Measurements from ENCODE around the gene QDPR.
"Not testable (repeated sequence)": the region's sequence is repeated elsewhere in the genome, so short reads cannot be mapped to it uniquely, and the experiment has no call there.

QDPR gene

DNA sequence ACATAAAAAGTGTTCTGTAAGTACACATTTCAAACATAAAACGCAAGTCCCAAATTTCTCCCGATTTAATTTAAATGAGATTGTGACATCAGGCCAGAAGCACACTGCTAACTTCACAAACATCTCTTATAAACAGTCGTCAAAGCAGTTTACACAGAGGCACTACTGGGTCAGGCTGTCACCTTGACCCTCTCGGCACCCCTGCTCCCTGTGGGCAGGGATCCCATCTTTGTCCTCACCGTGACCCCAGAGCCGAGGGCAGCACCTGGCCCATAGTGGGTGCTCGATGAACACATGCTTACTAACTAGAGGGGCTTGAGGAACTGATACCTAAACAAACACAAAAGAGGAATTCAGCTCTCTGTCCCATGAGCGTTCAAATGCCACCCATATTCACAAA is 22.2 kb downstream of the QDPR start:
- DNase-seq = no peak

GRCh38 chr4:17489123-17489522 is 22.8 kb downstream of the QDPR start:
- DNase-seq = no peak

DNA sequence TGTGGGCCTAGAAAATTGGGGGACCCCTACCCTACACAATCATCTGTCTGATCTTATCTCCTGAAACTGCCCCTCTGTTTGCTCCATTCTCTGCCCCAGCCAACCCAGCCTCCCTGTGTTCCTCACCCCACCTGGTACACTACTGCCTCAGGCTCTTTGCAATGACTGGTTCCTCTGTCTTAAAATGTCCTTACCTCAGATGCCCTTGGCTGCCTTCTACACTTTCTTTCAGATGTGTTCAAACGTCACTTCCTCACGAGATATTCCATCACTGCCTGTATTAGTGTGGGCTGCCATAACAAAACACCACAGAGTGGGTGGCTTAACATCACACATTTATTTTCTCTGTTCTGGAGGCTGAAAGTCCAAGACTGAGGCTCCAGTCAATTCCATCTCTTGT is 29.2 kb downstream of the QDPR start:
- DNase-seq = no peak

GRCh38 chr4:17480955-17481354 is 30.9 kb downstream of the QDPR start:
- no peak for DNase-seq

- no peak for DNase-seq
These were observed 31.5 kb downstream of the QDPR start for GRCh38 chr4:17480210-17480927.

- DNase-seq = no peak
These were observed 34.0 kb downstream of the QDPR start for GRCh38 chr4:17477774-17478472.

GRCh38 chr4:17476853-17477252 is 35.0 kb downstream of the QDPR start:
- no peak for DNase-seq

DNA sequence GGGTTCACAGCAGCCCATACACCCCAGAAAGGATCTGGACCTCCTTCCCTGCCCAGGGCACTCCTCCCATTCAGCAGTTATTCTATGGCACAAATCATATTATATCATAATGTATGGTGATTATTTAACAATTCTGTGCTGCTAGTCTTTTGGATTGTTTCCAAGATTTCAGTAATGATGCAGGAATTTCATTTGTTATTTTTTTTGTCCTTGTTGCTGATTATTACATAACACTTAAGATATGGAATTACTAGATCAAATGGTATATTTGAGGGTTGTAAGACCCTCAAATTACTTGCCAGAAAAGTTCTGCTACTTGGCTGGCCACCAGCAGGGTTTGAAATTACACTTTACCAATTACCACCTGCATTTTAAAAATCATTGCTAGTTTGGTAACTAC is 36.4 kb downstream of the QDPR start:
- DNase-seq = no peak

GRCh38 chr4:17469931-17470674 is 41.8 kb downstream of the QDPR start:
- peak; percentile 26 for DNase-seq

DNA sequence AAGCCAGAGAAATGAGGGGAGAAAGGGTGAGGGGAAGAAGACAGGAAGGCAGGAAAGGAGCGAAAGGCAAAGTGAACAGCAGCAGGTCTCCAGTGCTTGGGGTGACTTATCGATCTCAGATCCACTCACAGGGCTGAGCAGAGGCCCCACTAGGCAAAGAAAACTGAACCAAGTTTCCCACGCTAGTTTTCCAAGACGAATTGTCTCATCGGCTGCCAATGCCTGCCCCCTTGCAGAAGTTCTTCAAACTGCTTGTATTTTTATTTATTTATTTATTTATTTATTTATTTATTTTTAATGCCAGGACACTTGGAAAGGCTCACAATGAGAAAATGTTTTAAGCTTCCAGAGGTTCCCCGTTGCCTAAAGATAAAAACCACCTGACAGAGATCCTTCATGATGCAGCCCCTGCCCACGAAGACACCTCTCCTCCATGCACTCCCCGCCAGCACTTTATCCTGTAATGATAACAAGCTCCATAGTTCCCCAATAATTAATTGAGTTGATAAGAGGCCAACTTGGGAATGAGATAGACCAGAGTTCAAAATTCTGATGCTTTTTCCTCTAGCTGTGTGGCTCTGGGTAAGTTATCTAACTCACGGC is 43.2 kb downstream of the QDPR start:
- peak; percentile 63 for DNase-seq

GRCh38 chr4:17463606-17464005 is 48.3 kb downstream of the QDPR start:
- DNase-seq = no peak

DNA sequence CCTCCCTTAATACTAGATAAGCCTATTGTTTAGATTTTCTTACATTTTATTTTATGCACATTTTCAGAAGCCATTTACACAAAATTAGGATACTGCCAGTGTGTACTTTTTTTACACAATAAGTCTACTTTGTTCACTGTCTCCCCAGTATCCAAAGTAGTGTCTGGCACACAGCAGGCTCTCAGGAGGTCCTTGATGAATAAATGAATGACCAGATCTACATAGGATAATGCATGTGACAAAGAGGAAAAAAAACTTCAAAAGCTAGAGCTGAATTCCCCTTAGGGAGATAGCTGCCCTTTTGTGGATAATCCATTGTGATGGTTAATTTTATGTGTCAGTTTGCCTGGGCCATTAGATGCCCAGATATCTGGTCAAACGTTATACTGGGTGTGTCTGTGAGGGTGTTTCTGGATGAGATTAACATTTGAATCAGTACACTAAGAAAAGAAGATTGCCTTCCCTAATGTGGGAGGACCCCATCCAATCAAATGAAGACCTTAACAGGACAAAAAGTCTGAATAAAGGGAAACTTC is 61.6 kb downstream of the QDPR start:
- DNase-seq = no peak

DNA sequence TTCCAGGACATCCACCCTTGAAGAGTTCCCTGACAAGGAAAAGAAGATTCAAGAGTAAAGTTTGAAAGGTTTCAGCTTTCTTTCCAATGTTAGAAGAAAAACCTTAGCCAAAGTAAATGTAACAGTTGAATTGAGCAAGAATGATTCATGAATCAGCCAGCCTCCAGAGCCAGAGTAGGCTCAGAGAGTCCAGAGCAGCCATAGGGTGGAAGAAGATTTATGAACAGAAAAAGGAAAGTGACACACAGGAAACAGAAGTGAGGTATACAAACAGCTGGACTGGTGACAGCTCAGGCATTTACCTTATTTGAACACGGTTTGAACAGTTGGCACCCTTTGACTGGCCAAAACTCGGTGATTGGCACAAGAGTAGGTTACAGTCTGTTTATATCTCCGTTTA is 63.2 kb downstream of the QDPR start:
- DNase-seq = no peak

- DNase-seq = peak; percentile 85
These were observed 64.1 kb downstream of the QDPR start for GRCh38 chr4:17447675-17448298.

- no peak for DNase-seq
These were observed 64.8 kb downstream of the QDPR start for GRCh38 chr4:17447056-17447455.

GRCh38 chr4:17442477-17442876 is 69.4 kb downstream of the QDPR start:
- DNase-seq = not testable (repeated sequence)

DNA sequence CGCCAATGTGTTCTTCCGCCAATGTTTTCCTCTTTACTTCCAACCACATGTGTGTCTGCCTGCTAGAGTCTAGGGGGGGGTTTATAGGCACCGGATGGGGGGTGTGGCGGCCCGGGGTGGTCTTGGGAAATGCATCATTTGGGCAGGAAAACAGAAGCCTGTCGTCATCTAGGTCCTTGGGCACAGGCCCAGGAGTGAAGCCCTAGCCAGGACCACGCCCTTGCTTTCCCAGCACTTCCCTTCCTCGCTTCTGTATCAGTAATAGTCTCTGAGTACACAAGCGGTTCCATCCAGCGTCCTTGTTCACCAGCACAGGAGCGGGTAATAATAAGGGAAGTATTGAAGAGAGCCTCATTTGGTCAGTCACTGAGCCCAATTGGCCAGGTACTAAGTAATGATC is 74.5 kb downstream of the QDPR start:
- DNase-seq = no peak

DNA sequence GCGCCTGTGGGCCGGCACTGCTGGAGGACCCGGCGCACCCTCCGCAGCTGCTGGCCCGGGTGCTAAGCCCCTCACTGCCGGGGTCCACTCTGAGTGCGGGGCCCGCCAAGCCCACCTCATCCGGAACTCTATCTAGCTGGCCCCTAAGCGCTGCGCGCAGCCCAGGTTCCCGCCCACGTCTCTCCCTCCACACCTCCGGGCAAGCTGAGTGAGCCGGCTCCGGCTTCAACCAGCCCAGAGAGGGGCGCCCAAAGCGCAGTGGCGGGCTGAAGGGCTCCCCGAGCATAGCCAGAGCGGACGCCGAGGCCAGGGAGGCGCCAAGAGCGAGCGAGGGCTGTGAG is 75.2 kb downstream of the QDPR start:
- no peak for DNase-seq

All from DMS53 (cell line).